Smooth muscle cell of the brain vasculature (primary cell): ENCODE results near the gene MGST2.

Experiments
- DNase-seq: peaks from one replicate; pipeline ENCODE4 v3.0.0-alpha.2; 2012; ENCODE audit warnings: low read depth, low spot score

The MGST2 gene

GRCh38 chr4:139738846-139739613, 73.4 kb downstream of the MGST2 start:
- DNase-seq: no peak

- DNase-seq: no peak
Observed at GRCh38 chr4:139740121-139740520, 74.5 kb downstream of the MGST2 start.

- peak; percentile 57 for DNase-seq
Observed at GRCh38 chr4:139740531-139741041, 75.0 kb downstream of the MGST2 start.

GRCh38 chr4:139743027-139743426, 77.4 kb downstream of the MGST2 start:
- DNase-seq: no peak

GRCh38 chr4:139744232-139744631, 78.6 kb downstream of the MGST2 start:
- DNase-seq: no peak

- no peak for DNase-seq
Observed at GRCh38 chr4:139745111-139745639, 79.6 kb downstream of the MGST2 start.

GRCh38 chr4:139746431-139747171, 81.0 kb downstream of the MGST2 start:
- no peak for DNase-seq

- no peak for DNase-seq
Observed at GRCh38 chr4:139749338-139749737, 83.7 kb downstream of the MGST2 start.

DNA sequence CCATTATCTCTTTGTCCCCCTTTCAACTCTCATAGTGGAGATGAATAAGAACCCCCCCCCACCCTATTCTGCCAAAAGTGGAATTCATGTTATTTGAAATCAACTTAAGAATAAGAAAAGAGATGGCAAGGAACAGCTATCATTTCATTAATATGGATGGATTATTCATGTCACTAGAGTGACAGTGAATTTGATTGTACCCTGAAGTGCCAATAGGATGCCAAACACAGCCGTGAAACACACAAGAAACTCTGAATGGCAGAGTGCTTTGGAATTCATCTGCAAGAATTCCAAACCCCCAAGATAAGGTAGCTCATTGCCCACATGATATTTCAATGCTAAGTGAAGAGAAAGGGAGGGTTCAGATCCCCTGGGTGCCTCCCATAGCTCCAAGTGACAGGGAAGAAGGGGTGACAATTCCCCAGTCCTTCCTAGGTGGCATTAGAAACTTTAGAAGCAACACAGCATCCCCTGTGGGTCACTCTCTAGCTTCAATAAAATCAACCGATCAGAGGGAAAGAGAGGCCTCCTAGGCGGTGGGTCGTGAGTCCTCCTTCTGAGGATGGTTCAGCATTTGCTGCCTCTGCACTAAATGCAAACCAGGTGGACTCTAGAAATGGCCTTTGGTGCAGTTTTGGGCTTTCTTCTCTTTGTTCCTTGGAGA, 84.3 kb downstream of the MGST2 start:
- DNase-seq: no peak

- DNase-seq: no peak
Observed at GRCh38 chr4:139753686-139754085, 88.1 kb downstream of the MGST2 start.
